ENCODE data around the gene CAPN1. TPM values are rescaled to one million over a fixed set of nuclear protein-coding genes. Genes with fewer than 3 reads are reported as not detected.

Gene CAPN1
- total and polyA plus RNA-seq, 2 of the 13 experiments (the other 11 are each of a cell fraction or from before 2014, with no cell fraction given): 57.3 to 82.6 TPM

DNA sequence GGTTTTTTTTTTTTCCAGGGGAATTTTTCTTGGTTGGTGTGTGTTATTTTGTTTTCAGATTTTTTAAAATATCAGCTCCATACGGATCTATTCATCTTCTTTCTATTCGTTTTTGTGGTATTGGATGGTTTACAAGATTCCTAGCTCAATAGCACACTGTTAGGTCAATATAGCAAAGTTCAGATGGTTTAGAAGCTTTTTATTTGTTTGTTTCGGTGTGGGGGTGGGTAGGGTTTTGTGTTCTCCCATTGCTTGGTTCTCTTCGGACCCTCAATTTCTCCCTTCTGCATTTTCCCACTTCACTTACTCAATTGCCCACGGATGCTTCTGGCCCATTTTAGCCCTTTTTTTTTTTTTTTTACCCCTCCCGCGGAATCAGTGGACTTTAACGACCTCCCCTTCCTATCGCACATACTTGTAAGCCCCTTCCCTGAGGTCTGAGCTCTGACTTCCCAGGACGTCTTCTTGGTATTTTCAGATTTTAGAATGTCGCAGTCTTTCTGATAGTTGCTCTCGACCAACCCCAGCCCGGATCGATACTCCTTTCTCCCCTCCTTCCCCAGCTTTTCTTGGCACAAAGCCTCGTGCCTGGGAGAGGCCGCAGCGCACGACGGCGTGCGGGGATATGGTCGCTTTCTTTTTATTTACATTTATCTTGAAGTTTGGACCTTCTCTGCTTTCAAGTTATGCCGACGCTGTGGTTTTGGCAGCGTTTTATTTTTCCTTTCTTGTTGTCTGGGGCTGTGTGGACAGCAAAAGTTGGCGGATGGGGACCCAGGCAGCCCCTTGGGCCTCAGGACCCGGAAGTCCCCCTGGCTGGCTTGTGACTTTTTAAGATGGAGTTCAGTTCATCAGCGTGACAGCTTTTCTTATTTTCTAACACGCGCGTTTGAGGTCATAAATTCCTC is 16.1 kb upstream of the CAPN1 start (continued):
- TF ChIP-seq NFIB (CRISPR knock-in tag; IDR thresholded peaks at IDR 0.05; ENCODE audit: borderline replicate concordance) (no peak), NCOA5 (CRISPR knock-in tag; IDR thresholded peaks at IDR 0.05) (no peak), ARID5B (CRISPR knock-in tag; IDR thresholded peaks at IDR 0.05) (peak; percentile 87), ZNF766 (CRISPR knock-in tag; IDR thresholded peaks at IDR 0.05; ENCODE audit: borderline replicate concordance) (no peak), HIC2 (CRISPR knock-in tag; IDR thresholded peaks at IDR 0.05; ENCODE audit: low read depth) (no peak), KDM1A (CRISPR knock-in tag; IDR thresholded peaks at IDR 0.05) (no peak), SMYD3 (CRISPR knock-in tag; IDR thresholded peaks at IDR 0.05) (no peak), HMG20A (CRISPR knock-in tag; IDR thresholded peaks at IDR 0.05; ENCODE audit: borderline replicate concordance) (peak; percentile 73; the same call in 1 of the 2 replicates), BCLAF1 (IDR thresholded peaks at IDR 0.05) (no peak), HNRNPLL (IDR thresholded peaks at IDR 0.05; ENCODE audit: low read depth, low read length, poor library complexity, severe bottlenecking) (no peak)
- TF ChIP-seq, protein P1, sequence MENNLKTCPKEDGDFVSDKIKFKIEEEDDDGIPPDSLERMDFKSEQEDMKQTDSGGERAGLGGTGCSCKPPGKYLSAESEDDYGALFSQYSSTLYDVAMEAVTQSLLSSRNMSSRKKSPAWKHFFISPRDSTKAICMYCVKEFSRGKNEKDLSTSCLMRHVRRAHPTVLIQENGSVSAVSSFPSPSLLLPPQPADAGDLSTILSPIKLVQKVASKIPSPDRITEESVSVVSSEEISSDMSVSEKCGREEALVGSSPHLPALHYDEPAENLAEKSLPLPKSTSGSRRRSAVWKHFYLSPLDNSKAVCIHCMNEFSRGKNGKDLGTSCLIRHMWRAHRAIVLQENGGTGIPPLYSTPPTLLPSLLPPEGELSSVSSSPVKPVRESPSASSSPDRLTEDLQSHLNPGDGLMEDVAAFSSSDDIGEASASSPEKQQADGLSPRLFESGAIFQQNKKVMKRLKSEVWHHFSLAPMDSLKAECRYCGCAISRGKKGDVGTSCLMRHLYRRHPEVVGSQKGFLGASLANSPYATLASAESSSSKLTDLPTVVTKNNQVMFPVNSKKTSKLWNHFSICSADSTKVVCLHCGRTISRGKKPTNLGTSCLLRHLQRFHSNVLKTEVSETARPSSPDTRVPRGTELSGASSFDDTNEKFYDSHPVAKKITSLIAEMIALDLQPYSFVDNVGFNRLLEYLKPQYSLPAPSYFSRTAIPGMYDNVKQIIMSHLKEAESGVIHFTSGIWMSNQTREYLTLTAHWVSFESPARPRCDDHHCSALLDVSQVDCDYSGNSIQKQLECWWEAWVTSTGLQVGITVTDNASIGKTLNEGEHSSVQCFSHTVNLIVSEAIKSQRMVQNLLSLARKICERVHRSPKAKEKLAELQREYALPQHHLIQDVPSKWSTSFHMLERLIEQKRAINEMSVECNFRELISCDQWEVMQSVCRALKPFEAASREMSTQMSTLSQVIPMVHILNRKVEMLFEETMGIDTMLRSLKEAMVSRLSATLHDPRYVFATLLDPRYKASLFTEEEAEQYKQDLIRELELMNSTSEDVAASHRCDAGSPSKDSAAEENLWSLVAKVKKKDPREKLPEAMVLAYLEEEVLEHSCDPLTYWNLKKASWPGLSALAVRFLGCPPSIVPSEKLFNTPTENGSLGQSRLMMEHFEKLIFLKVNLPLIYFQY (CRISPR knock-in tag; IDR thresholded peaks at IDR 0.05; ENCODE audit: borderline replicate concordance): peak; percentile 45; the same call in 1 of the 2 replicates
- TF ChIP-seq, protein P2, sequence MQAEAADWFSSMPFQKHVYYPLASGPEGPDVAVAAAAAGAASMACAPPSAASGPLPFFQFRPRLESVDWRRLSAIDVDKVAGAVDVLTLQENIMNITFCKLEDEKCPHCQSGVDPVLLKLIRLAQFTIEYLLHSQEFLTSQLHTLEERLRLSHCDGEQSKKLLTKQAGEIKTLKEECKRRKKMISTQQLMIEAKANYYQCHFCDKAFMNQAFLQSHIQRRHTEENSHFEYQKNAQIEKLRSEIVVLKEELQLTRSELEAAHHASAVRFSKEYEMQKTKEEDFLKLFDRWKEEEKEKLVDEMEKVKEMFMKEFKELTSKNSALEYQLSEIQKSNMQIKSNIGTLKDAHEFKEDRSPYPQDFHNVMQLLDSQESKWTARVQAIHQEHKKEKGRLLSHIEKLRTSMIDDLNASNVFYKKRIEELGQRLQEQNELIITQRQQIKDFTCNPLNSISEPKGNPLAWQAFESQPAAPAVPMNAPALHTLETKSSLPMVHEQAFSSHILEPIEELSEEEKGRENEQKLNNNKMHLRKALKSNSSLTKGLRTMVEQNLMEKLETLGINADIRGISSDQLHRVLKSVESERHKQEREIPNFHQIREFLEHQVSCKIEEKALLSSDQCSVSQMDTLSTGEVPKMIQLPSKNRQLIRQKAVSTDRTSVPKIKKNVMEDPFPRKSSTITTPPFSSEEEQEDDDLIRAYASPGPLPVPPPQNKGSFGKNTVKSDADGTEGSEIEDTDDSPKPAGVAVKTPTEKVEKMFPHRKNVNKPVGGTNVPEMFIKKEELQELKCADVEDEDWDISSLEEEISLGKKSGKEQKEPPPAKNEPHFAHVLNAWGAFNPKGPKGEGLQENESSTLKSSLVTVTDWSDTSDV (CRISPR knock-in tag; IDR thresholded peaks at IDR 0.05): no peak
